ENCODE results near the gene UNCX.

UNCX gene

DNA sequence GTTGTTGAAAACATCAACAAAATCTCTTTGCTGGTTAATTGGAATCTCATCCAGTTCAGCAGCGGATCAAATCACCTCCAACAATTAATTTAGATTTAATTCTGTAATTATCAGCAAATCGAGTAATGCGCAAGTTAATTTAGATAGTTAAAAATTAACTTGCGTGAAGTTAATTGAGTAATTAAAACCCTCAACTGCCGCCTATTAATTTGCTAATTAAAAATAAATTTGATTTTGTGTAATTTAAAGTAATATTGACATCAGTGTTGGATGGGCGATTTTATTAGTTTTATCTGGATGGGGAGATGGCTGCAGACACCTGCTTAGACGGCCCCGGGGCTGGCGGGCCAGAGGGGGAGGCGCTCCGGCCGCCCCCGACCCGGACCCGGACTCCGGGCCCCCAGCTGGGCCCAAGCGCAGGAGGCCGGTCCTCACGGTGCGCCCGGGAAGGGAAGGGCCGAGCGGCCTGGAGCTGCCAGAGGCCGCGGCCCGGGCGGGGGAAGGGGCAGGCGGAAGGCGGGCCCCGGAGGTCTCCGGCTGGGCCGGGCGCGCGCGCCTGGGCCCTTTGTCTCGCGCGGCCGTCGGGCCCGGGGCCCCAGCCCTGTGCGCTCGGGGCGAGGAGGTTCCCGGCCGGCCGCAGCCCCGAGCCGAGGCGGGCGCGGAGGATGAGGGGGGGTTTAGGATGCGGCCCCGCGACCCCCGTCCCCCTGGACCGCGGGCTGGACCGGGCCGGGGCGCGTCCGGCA, 3.3 kb upstream of the UNCX start:
- no peak for DNase-seq (ENCODE audit: low read depth, low spot score)
- H3K4me3 ChIP-seq (ENCODE audit: low read length) = no peak overlapping the region

- no peak overlapping the region for H3K4me3 ChIP-seq (ENCODE audit: low read length)
- DNase-seq (ENCODE audit: low read depth, low spot score) = no peak
Measured at GRCh38 chr7:1229956-1230355, 2.7 kb upstream of the UNCX start.

GRCh38 chr7:1230411-1231213, 2.1 kb upstream of the UNCX start:
- DNase-seq (ENCODE audit: low read depth, low spot score) = no peak
- no peak overlapping the region for H3K4me3 ChIP-seq (ENCODE audit: low read length)

GRCh38 chr7:1231214-1232102, 1.2 kb upstream of the UNCX start:
- no peak for DNase-seq (ENCODE audit: low read depth, low spot score)
- no peak overlapping the region for H3K4me3 ChIP-seq (ENCODE audit: low read length)

- H3K4me3 ChIP-seq (ENCODE audit: low read length) = no peak overlapping the region
- DNase-seq (ENCODE audit: low read depth, low spot score) = no peak
Measured at GRCh38 chr7:1232103-1232466, 587 bp upstream of the UNCX start.

DNA sequence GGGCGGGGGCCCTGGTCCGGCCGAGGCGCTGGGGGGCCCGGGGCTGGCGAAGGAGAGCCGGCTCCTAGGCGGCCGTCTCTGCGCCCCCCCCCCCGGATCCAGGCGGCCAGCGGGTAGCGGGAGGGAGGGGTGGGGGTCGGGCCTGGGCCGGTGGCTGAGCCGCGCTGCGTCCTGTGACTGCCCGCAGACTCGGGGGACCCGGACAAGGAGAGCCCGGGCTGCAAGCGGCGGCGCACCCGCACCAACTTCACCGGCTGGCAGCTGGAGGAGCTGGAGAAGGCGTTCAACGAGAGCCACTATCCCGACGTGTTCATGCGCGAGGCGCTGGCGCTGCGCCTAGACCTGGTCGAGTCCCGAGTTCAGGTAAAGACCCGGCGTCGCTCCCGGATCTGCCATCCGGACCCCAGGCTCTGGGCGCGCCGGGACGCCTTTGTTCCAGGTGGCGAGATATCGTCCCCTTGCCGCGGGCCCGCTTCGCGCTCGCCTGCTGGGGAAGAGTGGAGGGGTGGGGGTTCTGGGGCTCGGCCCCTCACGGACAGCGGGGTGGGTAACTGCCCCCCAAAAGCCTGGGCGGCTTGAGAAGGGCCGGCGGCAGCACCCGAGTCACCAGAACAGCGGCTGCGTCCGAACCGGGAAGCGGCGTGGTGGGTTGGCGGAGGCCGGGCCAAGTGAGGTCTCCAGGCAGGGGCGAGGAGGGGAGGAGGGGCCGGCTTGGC, 819 bp downstream of the UNCX start:
- DNase-seq (ENCODE audit: low read depth, low spot score) = no peak
- H3K4me3 ChIP-seq (ENCODE audit: low read length) = no peak overlapping the region

DNA sequence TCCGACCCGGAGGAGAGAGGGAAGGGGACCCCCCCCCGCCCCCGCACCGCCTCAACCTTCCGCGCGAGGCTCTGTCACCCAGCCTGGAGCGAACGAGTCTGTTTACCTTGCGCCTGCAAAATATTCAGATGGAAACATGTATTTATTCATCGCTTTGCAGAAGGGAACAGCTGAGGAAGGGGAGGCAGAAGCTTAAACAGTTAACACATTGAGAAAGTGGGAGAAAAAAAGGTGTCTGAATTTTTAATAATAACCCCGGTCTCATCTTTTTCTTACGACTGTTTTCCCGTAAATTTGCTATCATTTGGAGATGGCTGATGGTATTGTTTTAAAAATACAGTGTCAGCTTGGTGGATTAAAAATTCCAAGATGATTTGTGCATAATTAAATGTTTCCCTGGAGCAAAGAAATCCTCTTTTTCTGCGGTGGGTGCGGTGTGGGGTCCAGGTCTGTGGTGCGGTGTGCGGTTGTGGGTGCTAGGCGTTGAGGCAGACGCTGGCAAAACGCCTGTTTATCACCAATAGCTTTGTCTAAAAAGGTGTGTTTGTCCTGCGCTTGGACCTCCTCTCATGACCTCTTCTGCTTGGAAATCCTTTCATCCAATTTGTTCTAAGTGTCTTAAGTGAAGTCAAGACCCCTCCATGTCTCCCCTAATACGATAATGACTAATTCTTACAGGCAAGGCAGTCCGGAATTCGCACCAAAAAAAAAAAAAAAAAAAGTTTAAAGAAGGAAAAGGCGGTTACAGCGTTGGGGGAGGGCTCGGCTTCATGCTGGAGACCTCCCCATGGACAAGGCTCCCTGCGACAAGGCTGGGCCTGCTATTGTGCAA, 1.6 kb downstream of the UNCX start:
- no peak for DNase-seq (ENCODE audit: low read depth, low spot score)

DNA sequence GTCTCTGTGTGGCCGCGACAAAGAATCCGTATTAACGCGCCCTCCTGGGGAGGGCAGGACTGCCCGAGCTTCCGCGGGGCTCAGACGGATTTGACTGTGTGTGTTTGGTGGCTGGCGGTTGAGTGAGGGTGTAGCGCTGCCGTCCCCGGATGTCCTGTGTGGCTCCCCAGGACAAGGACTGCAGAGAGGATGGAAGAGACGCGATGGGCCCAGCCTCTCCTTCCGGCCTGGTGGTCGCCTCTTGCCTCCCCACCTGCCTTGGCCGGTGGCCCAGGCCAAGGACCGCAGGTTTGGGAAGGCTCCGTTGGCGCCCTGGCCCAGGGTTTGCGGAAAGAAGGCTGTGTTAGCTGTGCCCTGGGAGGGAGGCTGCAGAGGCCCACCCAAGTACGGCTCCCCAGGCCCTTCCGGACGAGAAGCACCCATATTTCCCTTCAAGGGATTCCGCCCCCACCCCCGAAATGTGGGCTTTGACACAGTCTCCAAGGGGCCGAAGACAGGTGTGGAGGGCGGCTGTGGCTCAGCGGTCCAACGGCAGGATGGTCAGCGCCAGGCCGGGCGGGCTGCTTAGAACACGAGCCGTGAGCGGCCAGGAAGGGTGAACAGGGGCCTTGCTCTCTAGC, 2.3 kb downstream of the UNCX start:
- H3K4me3 ChIP-seq (ENCODE audit: low read length) = no peak overlapping the region
- no peak for DNase-seq (ENCODE audit: low read depth, low spot score)

More for the DNA sequence above, 1.6 kb downstream of the UNCX start:
- H3K4me3 ChIP-seq (ENCODE audit: low read length) = no peak overlapping the region

DNA sequence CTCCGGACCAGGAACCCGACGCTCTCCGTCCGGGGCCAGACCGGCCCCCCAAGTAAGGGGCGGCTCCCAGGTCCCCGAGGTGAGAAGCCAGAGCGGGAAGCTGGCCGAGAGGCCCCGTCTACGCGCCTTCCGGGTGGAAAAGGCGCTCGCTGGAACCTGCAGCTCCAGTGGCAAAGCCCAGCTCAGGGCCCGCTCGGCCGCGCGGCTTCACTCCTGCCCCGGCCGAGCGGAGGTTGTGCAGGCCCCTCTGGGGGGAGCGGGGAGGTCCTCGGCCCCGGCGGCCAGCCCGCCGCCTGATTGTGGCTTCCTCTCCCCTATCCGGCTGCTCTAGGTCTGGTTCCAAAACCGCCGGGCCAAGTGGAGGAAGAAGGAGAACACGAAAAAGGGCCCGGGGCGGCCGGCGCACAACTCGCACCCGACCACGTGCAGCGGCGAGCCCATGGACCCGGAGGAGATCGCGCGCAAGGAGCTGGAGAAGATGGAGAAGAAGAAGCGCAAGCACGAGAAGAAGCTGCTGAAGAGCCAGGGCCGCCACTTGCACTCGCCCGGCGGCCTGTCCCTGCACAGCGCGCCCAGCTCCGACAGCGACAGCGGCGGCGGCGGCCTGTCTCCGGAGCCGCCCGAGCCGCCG, 2.9 kb downstream of the UNCX start:
- H3K4me3 ChIP-seq (ENCODE audit: low read length) = no peak overlapping the region
- DNase-seq (ENCODE audit: low read depth, low spot score) = no peak

DNA sequence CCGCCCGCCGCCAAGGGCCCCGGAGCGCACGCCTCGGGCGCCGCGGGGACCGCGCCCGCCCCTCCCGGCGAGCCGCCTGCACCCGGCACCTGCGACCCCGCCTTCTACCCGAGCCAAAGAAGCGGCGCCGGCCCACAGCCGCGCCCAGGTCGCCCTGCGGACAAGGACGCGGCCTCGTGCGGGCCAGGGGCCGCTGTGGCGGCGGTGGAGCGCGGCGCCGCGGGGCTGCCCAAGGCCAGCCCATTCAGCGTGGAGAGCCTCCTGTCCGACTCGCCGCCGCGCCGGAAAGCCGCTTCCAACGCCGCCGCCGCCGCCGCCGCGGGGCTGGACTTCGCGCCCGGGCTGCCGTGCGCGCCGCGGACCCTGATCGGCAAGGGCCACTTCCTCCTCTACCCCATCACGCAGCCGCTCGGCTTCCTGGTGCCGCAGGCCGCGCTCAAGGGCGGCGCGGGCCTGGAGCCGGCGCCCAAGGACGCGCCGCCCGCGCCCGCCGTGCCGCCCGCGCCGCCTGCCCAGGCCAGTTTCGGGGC, 3.5 kb downstream of the UNCX start:
- DNase-seq (ENCODE audit: low read depth, low spot score) = no peak
- no peak overlapping the region for H3K4me3 ChIP-seq (ENCODE audit: low read length)

DNA sequence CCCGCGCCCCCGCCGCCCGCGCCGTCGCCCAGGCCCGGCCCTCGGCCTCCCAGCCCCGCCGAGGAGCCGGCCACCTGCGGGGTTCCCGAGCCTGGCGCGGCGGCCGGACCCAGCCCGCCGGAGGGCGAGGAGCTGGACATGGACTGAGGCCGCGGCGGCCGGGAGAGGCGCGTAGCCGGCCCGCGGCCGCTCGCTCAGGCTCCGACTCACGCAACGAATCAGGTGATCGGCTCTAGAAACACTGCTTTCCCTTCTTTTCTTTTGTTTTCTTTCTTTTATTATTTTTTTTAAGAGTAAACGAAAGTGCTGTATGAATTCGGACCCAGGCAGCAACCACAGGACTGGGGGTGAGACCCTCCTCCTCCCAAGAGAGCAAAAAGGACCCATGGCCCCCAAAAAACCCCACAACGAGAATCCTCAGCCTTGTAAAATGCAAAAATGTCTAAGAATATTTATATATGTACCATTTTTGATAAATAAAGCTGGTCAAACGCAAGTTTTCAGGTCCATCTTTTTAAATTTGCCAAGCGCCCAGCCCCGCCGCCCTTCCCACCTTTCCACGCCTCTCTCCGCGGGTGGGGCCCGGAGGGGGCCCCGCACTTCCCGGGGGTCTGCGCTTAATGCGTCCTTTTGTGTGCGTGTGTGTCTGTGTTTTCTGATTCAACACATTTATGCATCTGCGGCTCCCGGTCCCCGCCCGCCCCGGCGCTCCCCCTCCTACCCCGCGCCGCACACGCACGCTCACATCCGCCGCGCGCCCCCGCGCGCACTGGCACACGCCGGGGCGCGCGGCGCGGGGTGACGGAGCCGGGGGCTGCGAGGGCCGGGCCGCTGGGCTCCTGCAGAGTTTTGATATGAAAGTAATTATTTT, 4.4 kb downstream of the UNCX start:
- no peak for DNase-seq (ENCODE audit: low read depth, low spot score)
- no peak overlapping the region for H3K4me3 ChIP-seq (ENCODE audit: low read length)

DNA sequence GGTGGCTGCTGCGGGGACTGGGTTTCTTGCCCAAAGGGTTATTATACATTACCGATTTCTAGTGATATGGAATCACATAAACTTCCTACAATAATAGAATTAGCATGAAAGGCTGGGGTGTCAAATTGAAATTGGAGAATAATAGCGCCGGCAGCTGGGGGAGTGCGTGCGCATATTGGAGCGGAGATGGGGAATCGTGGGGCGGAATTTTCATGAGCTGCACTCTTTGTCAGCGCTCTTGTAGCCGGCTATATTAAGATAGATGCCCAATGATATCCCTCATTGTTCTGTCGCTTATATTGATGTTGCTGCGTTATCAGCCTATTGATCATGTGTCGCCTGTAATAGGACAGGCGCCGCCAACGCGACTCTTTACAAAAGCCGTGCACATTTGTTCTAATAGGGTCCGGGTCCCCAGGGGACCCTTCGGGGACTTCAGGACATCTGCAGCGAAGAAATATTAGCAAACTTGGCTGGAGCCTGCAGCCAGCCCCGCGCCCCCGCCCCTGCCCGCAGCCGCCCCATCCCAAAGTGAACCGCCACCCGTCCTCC, 5.1 kb downstream of the UNCX start:
- no peak overlapping the region for H3K4me3 ChIP-seq (ENCODE audit: low read length)
- DNase-seq (ENCODE audit: low read depth, low spot score) = no peak

GRCh38 chr7:1238450-1238882, 5.8 kb downstream of the UNCX start:
- no peak for DNase-seq (ENCODE audit: low read depth, low spot score)
- H3K4me3 ChIP-seq (ENCODE audit: low read length) = no peak overlapping the region

GRCh38 chr7:1238931-1239802, 6.5 kb downstream of the UNCX start:
- DNase-seq (ENCODE audit: low read depth, low spot score) = no peak
- no peak overlapping the region for H3K4me3 ChIP-seq (ENCODE audit: low read length)
